ENCODE data around the gene PCMTD2.

DNA sequence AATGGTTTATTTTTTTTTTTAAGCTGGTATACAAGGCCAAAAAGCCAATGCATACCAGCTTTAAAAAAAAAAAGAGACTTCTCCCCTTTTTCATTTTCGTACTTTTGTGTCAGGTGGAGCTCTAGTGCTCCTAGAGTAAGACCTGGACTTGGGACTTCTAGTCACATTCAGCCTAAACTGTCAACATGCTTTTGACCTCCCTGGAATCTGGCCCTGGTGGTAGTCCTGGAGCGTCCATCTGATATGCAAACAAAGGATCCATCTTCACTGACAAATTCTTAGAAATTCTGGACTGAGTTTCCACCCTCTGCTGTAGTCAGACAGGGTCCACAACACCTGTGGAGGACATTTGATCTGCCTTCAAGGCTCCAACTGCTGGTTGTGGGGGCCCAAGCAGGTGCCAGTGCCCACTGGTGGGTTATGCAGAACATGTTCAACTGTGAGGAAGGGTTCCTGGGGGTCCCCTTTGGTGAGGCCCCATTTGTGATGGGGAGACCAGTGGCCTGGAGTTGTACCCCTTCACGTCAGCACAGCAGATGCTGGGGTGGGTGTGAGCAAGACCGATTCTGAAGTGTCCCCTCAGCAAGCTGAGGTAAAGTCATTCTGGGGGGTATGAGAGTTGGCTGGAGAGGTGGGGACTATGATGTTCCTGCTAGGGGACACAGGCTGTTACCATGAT lies 12.6 kb upstream of the PCMTD2 start:
- TF ChIP-seq EP300 (IDR thresholded peaks at IDR 0.05), result no peak
- TF ChIP-seq, protein P1, sequence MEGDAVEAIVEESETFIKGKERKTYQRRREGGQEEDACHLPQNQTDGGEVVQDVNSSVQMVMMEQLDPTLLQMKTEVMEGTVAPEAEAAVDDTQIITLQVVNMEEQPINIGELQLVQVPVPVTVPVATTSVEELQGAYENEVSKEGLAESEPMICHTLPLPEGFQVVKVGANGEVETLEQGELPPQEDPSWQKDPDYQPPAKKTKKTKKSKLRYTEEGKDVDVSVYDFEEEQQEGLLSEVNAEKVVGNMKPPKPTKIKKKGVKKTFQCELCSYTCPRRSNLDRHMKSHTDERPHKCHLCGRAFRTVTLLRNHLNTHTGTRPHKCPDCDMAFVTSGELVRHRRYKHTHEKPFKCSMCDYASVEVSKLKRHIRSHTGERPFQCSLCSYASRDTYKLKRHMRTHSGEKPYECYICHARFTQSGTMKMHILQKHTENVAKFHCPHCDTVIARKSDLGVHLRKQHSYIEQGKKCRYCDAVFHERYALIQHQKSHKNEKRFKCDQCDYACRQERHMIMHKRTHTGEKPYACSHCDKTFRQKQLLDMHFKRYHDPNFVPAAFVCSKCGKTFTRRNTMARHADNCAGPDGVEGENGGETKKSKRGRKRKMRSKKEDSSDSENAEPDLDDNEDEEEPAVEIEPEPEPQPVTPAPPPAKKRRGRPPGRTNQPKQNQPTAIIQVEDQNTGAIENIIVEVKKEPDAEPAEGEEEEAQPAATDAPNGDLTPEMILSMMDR (IDR thresholded peaks at IDR 0.05), result no peak
- no peak for TF ChIP-seq POLR2AphosphoS5 (IDR thresholded peaks at IDR 0.05)
- TF ChIP-seq POLR2A (IDR thresholded peaks at IDR 0.05), result no peak

Data from sigmoid colon (tissue), 4 donors.